ENCODE data around the gene GLP2R.

GLP2R gene

GRCh38 chr17:9926150-9926804, 100.6 kb downstream of the GLP2R start:
- no peak for FAIRE-seq

- FAIRE-seq: no peak
These were observed 103.0 kb downstream of the GLP2R start for GRCh38 chr17:9928601-9929333.

GRCh38 chr17:9929871-9930270, 104.1 kb downstream of the GLP2R start:
- no peak for FAIRE-seq

GRCh38 chr17:9931144-9931741, 105.5 kb downstream of the GLP2R start:
- FAIRE-seq: no peak

- no peak for FAIRE-seq
These were observed 106.8 kb downstream of the GLP2R start for GRCh38 chr17:9932491-9932890.

- FAIRE-seq: no peak
These were observed 108.6 kb downstream of the GLP2R start for GRCh38 chr17:9934331-9934730.

- FAIRE-seq: no peak
These were observed 109.7 kb downstream of the GLP2R start for GRCh38 chr17:9935408-9935807.

- no peak for FAIRE-seq
These were observed 110.4 kb downstream of the GLP2R start for GRCh38 chr17:9936095-9936494.

- no peak for FAIRE-seq
These were observed 111.6 kb downstream of the GLP2R start for GRCh38 chr17:9937241-9937761.

GRCh38 chr17:9937901-9938300, 112.2 kb downstream of the GLP2R start:
- FAIRE-seq: no peak

- no peak for FAIRE-seq
These were observed 113.0 kb downstream of the GLP2R start for GRCh38 chr17:9938764-9939163.

GRCh38 chr17:9940841-9941240, 115.1 kb downstream of the GLP2R start:
- FAIRE-seq: no peak

- no peak for FAIRE-seq
These were observed 115.6 kb downstream of the GLP2R start for GRCh38 chr17:9941305-9941704.

Measured in G401.6 (cell line).